Sigmoid colon (tissue), 4 donors: ENCODE results near the gene GPR151.

Experiments used
- EP300 ChIP-seq, 4 donors: sonication (generic); formaldehyde crosslinking; IDR thresholded peaks; one replicate each; pipeline ENCODE4 v1.6.1; 2017; ENCODE audit warnings: antibody characterized with exemption in 4 of 4
- POLR2A ChIP-seq, 2 donors: fragments of 450-650 bp; IDR thresholded peaks; one replicate each; pipeline ENCODE4 v1.6.1; 2016; ENCODE audit warnings: antibody characterized with exemption in 2 of 2, mild to moderate bottlenecking in 2 of 2, moderate library complexity in 2 of 2
- POLR2AphosphoS5 ChIP-seq, 4 donors: sonication (generic); formaldehyde crosslinking; IDR thresholded peaks; one replicate each; pipeline ENCODE4 v1.6.1; 2017; ENCODE audit warnings: antibody characterized with exemption in 4 of 4
- TF ChIP-seq, protein P1 (sequence below), 4 experiments: fragments of 450-650 bp in 3 of 4; fragments of 200-600 bp in 1 of 4; IDR thresholded peaks; one replicate each; pipeline ENCODE4 v1.5.1; 2016 to 2019; ENCODE audit warnings: antibody characterized with exemption in 4 of 4, mild to moderate bottlenecking in 3 of 4, moderate library complexity in 2 of 4

DNA sequence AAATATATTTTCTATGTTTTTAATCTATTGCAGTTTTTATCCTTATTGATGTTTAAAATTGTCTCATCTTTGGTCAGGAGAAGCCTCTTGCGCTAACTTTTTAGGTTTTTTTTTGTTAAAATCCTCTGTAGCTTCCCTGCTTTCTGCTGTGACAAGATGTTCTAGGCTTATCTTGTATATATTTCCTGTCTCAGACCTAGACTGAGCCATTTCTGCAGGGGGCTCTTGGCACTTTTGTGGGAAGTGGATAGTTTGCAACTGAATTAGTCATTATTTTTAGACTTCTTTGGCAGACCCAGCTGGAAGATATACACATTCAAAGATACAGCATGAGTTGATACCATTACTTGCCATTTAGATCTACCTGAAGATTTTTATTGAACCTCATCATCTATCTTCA is 40.1 kb downstream of the GPR151 start:
- TF ChIP-seq POLR2A (IDR thresholded peaks at IDR 0.05) (no peak), POLR2AphosphoS5 (IDR thresholded peaks at IDR 0.05) (no peak), EP300 (IDR thresholded peaks at IDR 0.05) (no peak)
- TF ChIP-seq, protein P1, sequence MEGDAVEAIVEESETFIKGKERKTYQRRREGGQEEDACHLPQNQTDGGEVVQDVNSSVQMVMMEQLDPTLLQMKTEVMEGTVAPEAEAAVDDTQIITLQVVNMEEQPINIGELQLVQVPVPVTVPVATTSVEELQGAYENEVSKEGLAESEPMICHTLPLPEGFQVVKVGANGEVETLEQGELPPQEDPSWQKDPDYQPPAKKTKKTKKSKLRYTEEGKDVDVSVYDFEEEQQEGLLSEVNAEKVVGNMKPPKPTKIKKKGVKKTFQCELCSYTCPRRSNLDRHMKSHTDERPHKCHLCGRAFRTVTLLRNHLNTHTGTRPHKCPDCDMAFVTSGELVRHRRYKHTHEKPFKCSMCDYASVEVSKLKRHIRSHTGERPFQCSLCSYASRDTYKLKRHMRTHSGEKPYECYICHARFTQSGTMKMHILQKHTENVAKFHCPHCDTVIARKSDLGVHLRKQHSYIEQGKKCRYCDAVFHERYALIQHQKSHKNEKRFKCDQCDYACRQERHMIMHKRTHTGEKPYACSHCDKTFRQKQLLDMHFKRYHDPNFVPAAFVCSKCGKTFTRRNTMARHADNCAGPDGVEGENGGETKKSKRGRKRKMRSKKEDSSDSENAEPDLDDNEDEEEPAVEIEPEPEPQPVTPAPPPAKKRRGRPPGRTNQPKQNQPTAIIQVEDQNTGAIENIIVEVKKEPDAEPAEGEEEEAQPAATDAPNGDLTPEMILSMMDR (IDR thresholded peaks at IDR 0.05): no peak
